Mesodermal cell (in vitro differentiated cells): ENCODE data around the gene IKBIP. TPM values are rescaled to one million over a fixed set of nuclear protein-coding genes. Genes with fewer than 3 reads are reported as not detected.
A peak's percentile ranks its signal among the peaks of the same experiment; 100 is the strongest.

Experiments
- H3K27ac ChIP-seq: 2 replicates; pipeline ENCODE4 v1.7.0; 2013; ENCODE audit warnings: mild to moderate bottlenecking, low read depth, low read length, moderate library complexity; ENCODE audit not compliant: severe bottlenecking
- H3K36me3 ChIP-seq: 2 replicates; pipeline ENCODE4 v1.7.1; 2013; ENCODE audit warnings: mild to moderate bottlenecking, low read length, moderate library complexity; ENCODE audit not compliant: control insufficient read depth, insufficient read depth
- H3K4me1 ChIP-seq: one replicate; pipeline ENCODE4 v1.7.1; 2013; ENCODE audit warnings: mild to moderate bottlenecking, low read length; ENCODE audit not compliant: insufficient read depth, control insufficient read depth, poor library complexity, severe bottlenecking
- H3K4me3 ChIP-seq: 2 replicates; pipeline ENCODE4 v1.7.0; 2013; ENCODE audit warnings: low read length, control low read depth, mild to moderate bottlenecking; ENCODE audit not compliant: insufficient read depth, poor library complexity, severe bottlenecking; ENCODE audit errors: extremely low read depth
- H3K9me3 ChIP-seq: 2 replicates; pipeline ENCODE4 v1.7.1; 2013; ENCODE audit warnings: mild to moderate bottlenecking, low read length, moderate library complexity; ENCODE audit not compliant: control insufficient read depth
- WGBS, 2 experiments: methylation state at CpG; one replicate each; pipeline ENCODE4 v1.1.5; 2013; ENCODE audit warnings: missing lambda C conversion rate in 2 of 2; ENCODE audit not compliant: insufficient coverage in 2 of 2; 5-methylcytosine and 5-hydroxymethylcytosine counted together
- polyA plus RNA-seq, 2 experiments: library from polyadenylated mRNA; stranded (reverse); fragments of 50-300 nt; gene quantifications; one replicate each; pipeline ENCODE4 v1.2.3, GENCODE V29; 2013

IKBIP gene
- polyA plus RNA-seq (2013, experiment 1 of 2) = 78.2 TPM
- polyA plus RNA-seq (2013, experiment 2 of 2) = 98.2 TPM

DNA sequence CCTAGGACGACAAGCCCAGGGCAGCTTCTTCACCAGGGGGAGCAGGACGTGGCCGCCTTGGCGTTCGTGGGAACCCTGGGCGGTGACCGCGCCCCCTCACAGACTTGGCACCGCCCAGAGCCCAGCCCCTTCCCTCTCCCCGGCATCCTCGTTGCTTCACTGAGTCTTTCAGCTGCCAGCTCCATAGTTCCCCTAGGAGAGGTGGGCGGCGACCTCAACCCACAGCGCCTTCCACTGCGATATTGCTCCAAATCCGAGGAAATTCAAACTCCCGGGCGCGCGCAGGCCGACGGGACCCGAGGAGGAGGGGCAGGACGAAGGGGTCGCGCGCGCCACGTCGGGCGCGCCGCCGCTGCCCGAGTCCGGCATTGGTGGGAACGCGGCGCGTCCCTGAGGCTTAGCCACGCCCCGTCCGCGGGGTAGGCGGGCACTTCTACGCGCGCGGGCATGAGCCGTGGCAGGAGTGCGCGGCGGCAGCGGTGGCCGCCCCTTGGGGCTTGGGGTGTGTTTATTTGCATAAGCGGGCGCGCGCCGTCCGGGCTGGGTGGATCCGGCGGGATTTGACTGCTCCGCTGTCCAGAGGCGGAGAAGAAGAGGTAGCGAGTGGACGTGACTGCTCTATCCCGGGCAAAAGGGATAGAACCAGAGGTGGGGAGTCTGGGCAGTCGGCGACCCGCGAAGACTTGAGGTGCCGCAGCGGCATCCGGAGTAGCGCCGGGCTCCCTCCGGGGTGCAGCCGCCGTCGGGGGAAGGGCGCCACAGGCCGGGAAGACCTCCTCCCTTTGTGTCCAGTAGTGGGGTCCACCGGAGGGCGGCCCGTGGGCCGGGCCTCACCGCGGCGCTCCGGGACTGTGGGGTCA is at the start of gene IKBIP, which contains the start of gene APAF1:
IKBIP (minus strand) TSS at position 77 of the 860 bp plus-strand sequence. CDS start 87 bp downstream, outside the sequence.
APAF1 (plus strand) TSS at position 579 of the 860 bp plus-strand sequence. CDS start 3,070 bp downstream, outside the sequence.
- Histone ChIP-seq H3K4me1 (peaks cover 8% of the 10 kb centered on the region), H3K27ac (peak within 1 kb of the TSS; percentile 97), H3K36me3 (peaks cover 45% of the 10 kb centered on the region), H3K9me3 (no peaks in the 10 kb centered on the region), H3K4me3 (peak within 1 kb of the TSS; percentile 98)
- 0 to 1% methylated on average over 29 to 76 of the region's 91 CpGs for WGBS, 2 experiments

DNA sequence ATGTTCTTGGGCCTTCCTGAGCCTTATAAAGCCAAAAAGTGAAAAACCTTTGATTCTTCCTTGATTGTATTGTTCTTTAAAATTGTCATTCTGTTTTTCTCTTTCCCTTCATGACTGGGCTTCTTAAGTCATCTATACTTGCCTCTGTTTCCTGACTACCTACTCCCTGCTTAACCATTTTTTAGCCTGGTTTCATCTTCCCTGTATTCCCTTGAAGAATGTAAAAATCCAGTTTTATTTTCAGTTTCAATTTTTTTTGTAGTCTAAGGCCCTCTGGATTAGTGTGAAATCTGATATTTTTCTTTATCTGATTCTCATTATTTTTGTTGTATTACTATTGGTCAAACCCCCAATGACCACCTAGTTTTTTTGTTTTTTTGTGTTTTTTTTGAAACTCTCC is 46.8 kb upstream of the IKBIP start:
- Histone ChIP-seq H3K36me3 (peaks cover 57% of the 10 kb centered on the region), H3K4me3 (no peak overlapping the region), H3K27ac (no peak overlapping the region), H3K4me1 (no peaks in the 10 kb centered on the region), H3K9me3 (no peaks in the 10 kb centered on the region)

GRCh38 chr12:98686603-98687002 is 42.0 kb upstream of the IKBIP start:
- Histone ChIP-seq H3K4me1 (no peaks in the 10 kb centered on the region), H3K27ac (no peak overlapping the region), H3K36me3 (peaks cover 82% of the 10 kb centered on the region), H3K4me3 (no peak overlapping the region), H3K9me3 (no peaks in the 10 kb centered on the region)
- WGBS, 2 experiments = 75% methylated on average over 1 of the region's 2 CpGs; no CpG with 5 or more reads in 1 of the 2 experiments

DNA sequence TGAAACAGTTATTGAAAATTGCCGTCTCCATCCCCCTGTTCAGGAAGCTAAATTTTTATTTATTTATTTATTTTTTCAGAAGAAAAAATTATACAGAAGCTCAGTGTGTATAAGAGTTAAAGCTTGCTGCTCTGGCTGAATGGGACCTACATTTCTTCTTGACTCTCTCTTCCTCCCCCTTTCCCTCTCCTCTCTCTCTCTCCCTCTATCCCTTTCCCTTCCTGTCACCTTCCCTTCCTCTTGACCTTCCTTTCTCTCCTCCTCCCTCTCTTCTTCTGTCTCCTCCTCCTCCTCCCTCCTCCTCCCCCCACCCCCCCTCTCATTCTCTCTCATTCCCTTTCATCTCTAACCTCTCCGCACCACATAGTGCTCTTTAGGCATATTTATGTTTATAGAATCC is 39.6 kb upstream of the IKBIP start:
- no peak overlapping the region for H3K4me3 ChIP-seq
- H3K9me3 ChIP-seq = no peaks in the 10 kb centered on the region
- no peak overlapping the region for H3K27ac ChIP-seq
- H3K36me3 ChIP-seq = peaks cover 90% of the 10 kb centered on the region
- no peaks in the 10 kb centered on the region for H3K4me1 ChIP-seq
- no CpG with 5 or more reads among the region's 2 CpGs for WGBS, 2 experiments

DNA sequence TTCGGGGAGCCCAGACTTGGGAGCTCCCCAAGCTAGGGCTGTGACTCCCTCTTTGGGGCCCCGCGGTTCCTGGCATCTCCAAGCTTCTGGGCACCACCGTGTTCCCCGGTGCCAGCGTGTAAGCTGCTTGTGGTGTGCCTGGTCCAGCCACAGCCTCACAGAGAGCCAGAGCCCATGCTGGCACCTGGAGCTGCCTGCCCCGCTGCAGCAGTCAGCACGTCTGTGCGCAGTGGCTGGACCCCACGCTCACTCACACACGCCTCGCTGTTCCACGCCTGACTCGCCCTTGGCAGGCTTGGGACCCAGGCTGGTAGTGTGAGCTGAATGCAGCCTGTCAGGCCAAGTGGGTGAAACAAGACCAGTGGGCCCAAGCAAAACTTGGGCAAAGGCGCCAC is 35.0 kb upstream of the IKBIP start:
- Histone ChIP-seq H3K9me3 (no peaks in the 10 kb centered on the region), H3K36me3 (peaks cover 74% of the 10 kb centered on the region), H3K4me3 (no peak overlapping the region), H3K27ac (no peak overlapping the region), H3K4me1 (no peaks in the 10 kb centered on the region)
- 96 to 98% methylated on average over 13 to 14 of the region's 15 CpGs for WGBS, 2 experiments

DNA sequence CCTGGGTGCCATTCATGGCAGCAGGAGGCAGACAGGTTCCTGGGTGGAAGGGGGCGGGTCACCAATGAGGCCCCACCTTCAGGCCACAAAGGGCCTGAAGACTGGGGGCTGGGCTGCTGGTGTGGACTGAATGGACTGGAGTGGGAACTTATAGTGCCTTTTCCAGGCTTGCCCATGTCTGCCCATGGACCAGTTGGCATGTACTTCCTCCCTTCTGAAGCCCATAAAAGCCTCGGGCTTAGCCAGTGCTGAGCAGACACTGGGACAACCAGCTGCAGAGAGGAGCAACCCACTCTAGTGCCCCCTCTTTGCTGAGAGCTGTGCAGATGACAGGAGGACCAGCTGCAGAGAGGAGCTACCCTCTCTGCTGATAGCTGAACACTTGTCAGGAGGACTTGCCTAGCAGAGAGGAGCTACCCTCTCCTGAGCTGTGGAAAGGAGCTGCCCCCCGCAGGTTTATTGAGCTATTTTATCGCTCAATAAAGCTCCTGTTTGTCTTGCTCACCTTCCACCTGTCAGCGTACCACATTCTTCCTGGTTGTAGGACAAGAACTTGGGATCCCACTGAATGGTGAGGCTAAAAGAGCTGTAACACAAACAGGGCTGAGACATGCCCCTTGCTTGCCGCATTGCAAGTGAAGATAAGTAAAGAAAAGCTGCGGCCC is 34.5 kb upstream of the IKBIP start:
- 100% methylated on average over 5 to 6 of the region's 7 CpGs for WGBS, 2 experiments
- Histone ChIP-seq H3K36me3 (peaks cover 73% of the 10 kb centered on the region), H3K4me1 (no peaks in the 10 kb centered on the region)

DNA sequence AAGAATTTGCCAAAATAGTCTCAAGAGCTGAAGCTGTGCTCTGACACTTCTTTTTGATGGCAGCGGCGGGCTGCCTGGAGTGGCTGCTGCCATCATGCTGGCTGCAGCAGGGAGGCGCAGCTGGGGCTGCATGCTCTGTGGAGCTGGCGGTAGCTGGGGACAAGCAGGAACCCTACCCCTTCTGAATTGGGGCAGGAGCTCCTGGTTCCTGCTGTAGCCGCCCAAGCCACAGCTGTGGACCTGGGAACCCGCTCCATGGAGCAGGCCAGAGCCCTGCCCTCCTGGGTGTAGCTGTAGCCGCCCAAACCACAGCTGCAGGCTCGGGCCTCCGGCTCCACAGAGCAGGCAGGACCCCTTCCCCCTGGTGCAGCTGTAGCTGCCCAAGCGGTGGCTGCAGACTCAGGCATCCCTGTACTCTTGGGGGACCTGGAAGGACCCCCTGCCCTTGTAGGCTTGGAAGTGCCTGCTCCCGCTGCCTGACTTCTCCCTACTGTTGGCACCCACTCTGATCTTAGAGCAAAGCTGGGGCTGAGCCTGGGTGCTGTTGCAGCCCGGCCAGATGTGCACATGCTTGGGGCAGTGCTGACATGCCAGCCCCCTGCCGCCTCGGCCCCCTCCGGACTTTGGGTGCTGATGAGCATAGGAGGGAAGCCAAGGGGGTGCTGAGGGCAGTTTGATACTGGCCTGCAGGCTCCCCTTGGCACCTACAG is 33.8 kb upstream of the IKBIP start:
- Histone ChIP-seq H3K4me3 (no peak overlapping the region), H3K27ac (no peak overlapping the region), H3K4me1 (no peaks in the 10 kb centered on the region), H3K9me3 (no peaks in the 10 kb centered on the region), H3K36me3 (peaks cover 75% of the 10 kb centered on the region)
- WGBS, 2 experiments = 90 to 91% methylated on average over 11 to 15 of the region's 15 CpGs

More for the DNA sequence above, 34.5 kb upstream of the IKBIP start:
- H3K4me3 ChIP-seq = no peak overlapping the region
- no peak overlapping the region for H3K27ac ChIP-seq
- H3K9me3 ChIP-seq = no peaks in the 10 kb centered on the region

- H3K27ac ChIP-seq = no peak overlapping the region
- H3K9me3 ChIP-seq = no peaks in the 10 kb centered on the region
- no peak overlapping the region for H3K4me3 ChIP-seq
- no peaks in the 10 kb centered on the region for H3K4me1 ChIP-seq
- H3K36me3 ChIP-seq = peaks cover 68% of the 10 kb centered on the region
Measured at GRCh38 chr12:98674841-98675240, 30.3 kb upstream of the IKBIP start.

DNA sequence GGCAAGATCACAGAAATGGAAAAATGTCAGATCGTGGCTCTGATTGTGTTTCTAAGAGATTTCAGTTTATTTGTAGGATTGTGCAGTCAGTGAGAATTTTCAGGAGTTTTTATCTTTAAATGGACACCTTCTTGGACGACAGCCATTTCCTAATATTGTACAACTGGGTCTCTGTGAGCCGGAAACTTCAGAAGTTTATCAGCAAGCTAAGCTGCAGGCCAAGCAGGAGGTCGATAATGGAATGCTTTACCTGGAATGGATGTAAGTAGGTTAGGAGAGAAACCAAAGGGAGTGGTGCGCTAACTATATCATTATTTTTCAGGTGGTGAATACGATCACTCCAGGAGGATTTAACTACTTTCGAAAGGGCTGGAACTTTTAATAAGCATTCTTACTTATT is 26.9 kb upstream of the IKBIP start:
- WGBS, 2 experiments = 100% methylated on average over 2 to 3 of the region's 7 CpGs
- no peak overlapping the region for H3K4me3 ChIP-seq
- H3K27ac ChIP-seq = no peak overlapping the region
- no peaks in the 10 kb centered on the region for H3K9me3 ChIP-seq
- no peaks in the 10 kb centered on the region for H3K4me1 ChIP-seq
- H3K36me3 ChIP-seq = peaks cover 71% of the 10 kb centered on the region

DNA sequence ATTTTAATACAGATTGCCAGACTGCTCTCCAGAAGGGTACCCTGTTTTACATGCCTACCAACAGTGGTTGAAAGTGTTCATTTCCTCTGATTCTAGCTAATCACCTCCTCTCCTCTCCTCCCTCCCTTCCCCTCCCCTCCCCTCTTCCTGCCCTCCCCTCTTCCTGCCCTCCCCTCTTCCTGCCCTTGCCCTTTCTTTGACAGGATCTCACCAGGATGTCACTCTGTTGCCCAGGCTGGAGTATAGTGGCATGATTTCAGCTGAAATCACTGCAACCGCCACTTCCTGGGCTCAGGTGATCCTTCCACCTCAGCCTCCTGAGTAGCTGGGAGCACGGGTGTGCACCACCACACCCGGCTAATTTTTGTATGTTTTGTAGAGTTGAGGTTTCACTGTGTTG is 25.2 kb upstream of the IKBIP start:
- H3K36me3 ChIP-seq = peaks cover 77% of the 10 kb centered on the region
- 96 to 100% methylated on average over 2 to 3 of the region's 3 CpGs for WGBS, 2 experiments

More for the DNA sequence above, 25.2 kb upstream of the IKBIP start:
- H3K27ac ChIP-seq = no peak overlapping the region
- H3K4me1 ChIP-seq = no peaks in the 10 kb centered on the region
- H3K4me3 ChIP-seq = no peak overlapping the region
- H3K9me3 ChIP-seq = no peaks in the 10 kb centered on the region
